ENCODE data around the gene C19orf81. TPM values are rescaled to one million over a fixed set of nuclear protein-coding genes. Genes with fewer than 3 reads are reported as not detected.

Gene C19orf81
- total and polyA plus RNA-seq, 9 of the 15 experiments (the other 6 are each of a cell fraction or from before 2014, with no cell fraction given), result 2.5 to 42.9 (median 33.0) TPM; not detected in 4

GRCh38 chr19:50607874-50608785, 41.1 kb upstream of the C19orf81 start (continued):
- TF ChIP-seq POLR3A (IDR thresholded peaks at IDR 0.05; ENCODE audit: borderline replicate concordance, extremely low read depth, insufficient read depth, insufficient read length) (no peak), TSHZ1 (CRISPR knock-in tag; IDR thresholded peaks at IDR 0.05) (no peak), KDM4B (IDR thresholded peaks at IDR 0.05; ENCODE audit: borderline replicate concordance in 2 of 2, low read depth in 1 of 2) (no peak), GABPA (tag; conservative IDR thresholded peaks at IDR 0.05; ENCODE audit: low read depth) (peak; percentile 14; the same call in 1 of the 2 replicates), CREBBP (IDR thresholded peaks at IDR 0.05; ENCODE audit: low read depth, low read length) (no peak), ZNF143 (CRISPR knock-in tag; IDR thresholded peaks at IDR 0.05) (no peak), TCF7L2 (IDR thresholded peaks at IDR 0.05; ENCODE audit: low read depth, low read length) (no peak), ZNF280A (IDR thresholded peaks at IDR 0.05; ENCODE audit: low read depth, partially characterized antibody) (no peak), PHF8 (IDR thresholded peaks at IDR 0.05; ENCODE audit: borderline replicate concordance, low read length) (no peak), HMG20B (CRISPR knock-in tag; IDR thresholded peaks at IDR 0.05) (no peak), GTF3C2 (IDR thresholded peaks at IDR 0.05; ENCODE audit: borderline replicate concordance, extremely low read depth, insufficient read length) (no peak), DEAF1 (CRISPR knock-in tag; IDR thresholded peaks at IDR 0.05) (peak; percentile 65), ID3 (CRISPR knock-in tag; IDR thresholded peaks at IDR 0.05) (no peak), ID3 (tag; IDR thresholded peaks at IDR 0.05) (0 out of 2 replicates have a peak, but pooled peaks have one; percentile 27)

Data from K562 (cell line).